ENCODE data around the gene TAF11L6.
"Not testable (repeated sequence)": the region's sequence is repeated elsewhere in the genome, so short reads cannot be mapped to it uniquely, and the experiment has no call there.

- not testable (repeated sequence) for TF ChIP-seq EZH2phosphoT487 (IDR thresholded peaks at IDR 0.05; ENCODE audit: borderline replicate concordance); CTCF (conservative IDR thresholded peaks at IDR 0.05; ENCODE audit: low read length)
Observed at GRCh38 chr5:17524935-17525334, 3.5 kb upstream of the TAF11L6 start, which contains the start of gene TAF11L5.
